Measurements from ENCODE around the gene RASL12.
"Not testable (repeated sequence)": the region's sequence is repeated elsewhere in the genome, so short reads cannot be mapped to it uniquely, and the experiment has no call there.

DNA sequence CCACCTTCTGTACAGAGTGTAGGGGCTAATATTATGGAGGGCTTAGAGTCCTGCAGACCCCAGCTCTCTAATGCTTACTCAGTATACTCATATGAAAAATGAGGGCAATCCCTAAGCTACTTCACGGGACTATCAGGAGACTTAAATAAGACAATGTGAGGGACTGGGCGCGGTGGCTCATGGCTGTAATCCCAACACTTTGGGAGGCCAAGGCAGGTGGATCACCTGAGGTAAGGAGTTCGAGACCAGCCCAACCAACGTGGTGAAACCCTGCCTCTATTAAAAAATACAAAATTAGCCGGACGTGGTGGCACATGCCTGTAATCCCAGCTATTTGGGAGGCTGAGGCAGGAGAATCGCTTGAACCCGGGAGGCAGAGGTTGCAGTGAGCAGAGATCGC, 32.0 kb upstream of the RASL12 start:
- TF ChIP-seq, protein P1, sequence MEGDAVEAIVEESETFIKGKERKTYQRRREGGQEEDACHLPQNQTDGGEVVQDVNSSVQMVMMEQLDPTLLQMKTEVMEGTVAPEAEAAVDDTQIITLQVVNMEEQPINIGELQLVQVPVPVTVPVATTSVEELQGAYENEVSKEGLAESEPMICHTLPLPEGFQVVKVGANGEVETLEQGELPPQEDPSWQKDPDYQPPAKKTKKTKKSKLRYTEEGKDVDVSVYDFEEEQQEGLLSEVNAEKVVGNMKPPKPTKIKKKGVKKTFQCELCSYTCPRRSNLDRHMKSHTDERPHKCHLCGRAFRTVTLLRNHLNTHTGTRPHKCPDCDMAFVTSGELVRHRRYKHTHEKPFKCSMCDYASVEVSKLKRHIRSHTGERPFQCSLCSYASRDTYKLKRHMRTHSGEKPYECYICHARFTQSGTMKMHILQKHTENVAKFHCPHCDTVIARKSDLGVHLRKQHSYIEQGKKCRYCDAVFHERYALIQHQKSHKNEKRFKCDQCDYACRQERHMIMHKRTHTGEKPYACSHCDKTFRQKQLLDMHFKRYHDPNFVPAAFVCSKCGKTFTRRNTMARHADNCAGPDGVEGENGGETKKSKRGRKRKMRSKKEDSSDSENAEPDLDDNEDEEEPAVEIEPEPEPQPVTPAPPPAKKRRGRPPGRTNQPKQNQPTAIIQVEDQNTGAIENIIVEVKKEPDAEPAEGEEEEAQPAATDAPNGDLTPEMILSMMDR (IDR thresholded peaks at IDR 0.05) = not testable (repeated sequence)
- not testable (repeated sequence) for TF ChIP-seq POLR2A (IDR thresholded peaks at IDR 0.05)
